ENCODE data around the gene ALOX15B. TPM values are rescaled to one million over a fixed set of nuclear protein-coding genes. Genes with fewer than 3 reads are reported as not detected.

Gene ALOX15B
- total and polyA plus RNA-seq, 2 of the 13 experiments (the other 11 are each of a cell fraction or from before 2014, with no cell fraction given): not detected

- TF ChIP-seq MAFK (conservative IDR thresholded peaks at IDR 0.05 in 1 of 2, IDR thresholded peaks at IDR 0.05 in 1 of 2; ENCODE audit: low read length in 2 of 2): no peak
- TF ChIP-seq LRRFIP1 (CRISPR knock-in tag; conservative IDR thresholded peaks at IDR 0.05): no peak
- TF ChIP-seq ZNF709 (CRISPR knock-in tag; IDR thresholded peaks at IDR 0.05): no peak
- peak; percentile 45; the same call in 1 of the 2 replicates for TF ChIP-seq HINFP (CRISPR knock-in tag; IDR thresholded peaks at IDR 0.05; ENCODE audit: low read depth)
- peak; percentile 90 for TF ChIP-seq TEAD3 (CRISPR knock-in tag; optimal IDR thresholded peaks at IDR 0.05; ENCODE audit: borderline replicate concordance)
- 0 out of 2 replicates have a peak, but pooled peaks have one; percentile 36 for TF ChIP-seq CHD4 (IDR thresholded peaks at IDR 0.05; ENCODE audit: borderline replicate concordance, low read length)
- peak; percentile 23; the same call in 1 of the 2 replicates for TF ChIP-seq ZNF687 (CRISPR knock-in tag; IDR thresholded peaks at IDR 0.05)
- peak; percentile 58; the same call in 1 of the 2 replicates for TF ChIP-seq ZNF543 (CRISPR knock-in tag; IDR thresholded peaks at IDR 0.05)
- TF ChIP-seq POGK (CRISPR knock-in tag; conservative IDR thresholded peaks at IDR 0.05): peak; percentile 25; the same call in 1 of the 2 replicates
- TF ChIP-seq FOXO4 (CRISPR knock-in tag; conservative IDR thresholded peaks at IDR 0.05): no peak
- no peak for TF ChIP-seq MED1 (CRISPR knock-in tag; IDR thresholded peaks at IDR 0.05)
- TF ChIP-seq ZNF619 (CRISPR knock-in tag; IDR thresholded peaks at IDR 0.05): no peak
- no peak for TF ChIP-seq ERF (CRISPR knock-in tag; IDR thresholded peaks at IDR 0.05)
- TF ChIP-seq ZNF790 (CRISPR knock-in tag; IDR thresholded peaks at IDR 0.05; ENCODE audit: borderline replicate concordance): no peak
- TF ChIP-seq CBFB (CRISPR knock-in tag; IDR thresholded peaks at IDR 0.05): peak; percentile 90
- TF ChIP-seq PITX1 (CRISPR knock-in tag; IDR thresholded peaks at IDR 0.05): 0 out of 2 replicates have a peak, but pooled peaks have one; percentile 1
- TF ChIP-seq NR2F1 (CRISPR knock-in tag; IDR thresholded peaks at IDR 0.05): no peak
These were observed 18.2 kb downstream of the ALOX15B start (continued) for GRCh38 chr17:8056976-8057625.
